ENCODE results near the gene IL1A. TPM values are rescaled to one million over a fixed set of nuclear protein-coding genes. Genes with fewer than 3 reads are reported as not detected.

IL1A gene
- total and polyA plus RNA-seq, 9 of the 15 experiments (the other 6 are each of a cell fraction or from before 2014, with no cell fraction given): 0.03 to 0.27 (median 0.14) TPM; not detected in 2

GRCh38 chr2:112794131-112794733, 9.9 kb upstream of the IL1A start (continued):
- TF ChIP-seq ZNF133 (CRISPR knock-in tag; IDR thresholded peaks at IDR 0.05) (no peak), ZNF174 (CRISPR knock-in tag; IDR thresholded peaks at IDR 0.05) (no peak), PYGO2 (tag; IDR thresholded peaks at IDR 0.05) (peak; percentile 62; the same call in 1 of the 2 replicates), KLF16 (IDR thresholded peaks at IDR 0.05) (no peak), NCOR1 (IDR thresholded peaks at IDR 0.05) (peak; percentile 51; the same call in 1 of the 2 replicates), NR4A1 (CRISPR knock-in tag; IDR thresholded peaks at IDR 0.05) (no peak), NR4A1 (tag; IDR thresholded peaks at IDR 0.05) (peak; percentile 60), ADNP (tag; IDR thresholded peaks at IDR 0.05) (no peak; the same call in 1 of the 2 replicates), POLR2A (conservative IDR thresholded peaks at IDR 0.05) (0 out of 2 replicates have a peak, but pooled peaks have one; percentile 30), CBFA2T3 (IDR thresholded peaks at IDR 0.05) (peak; percentile 43; the same call in 1 of the 2 replicates), ZMIZ1 (IDR thresholded peaks at IDR 0.05; ENCODE audit: low read depth in 2 of 2, low read length in 2 of 2) (no peak), DPF2 (IDR thresholded peaks at IDR 0.05) (peak; percentile 85), DACH1 (IDR thresholded peaks at IDR 0.05; ENCODE audit: partially characterized antibody) (no peak), SP2 (IDR thresholded peaks at IDR 0.05; ENCODE audit: extremely low read depth, low read depth, low read length, poor library complexity, severe bottlenecking) (no peak), NR3C1 (CRISPR knock-in tag; IDR thresholded peaks at IDR 0.05) (no peak), POLR2H (tag; IDR thresholded peaks at IDR 0.05; ENCODE audit: low read depth) (peak; percentile 83), ZNF780A (CRISPR knock-in tag; IDR thresholded peaks at IDR 0.05) (no peak), MLLT1 (IDR thresholded peaks at IDR 0.05) (0 out of 4 replicates have a peak, but pooled peaks of 1 of the 2 experiments have one; percentile 44), E2F3 (CRISPR knock-in tag; IDR thresholded peaks at IDR 0.05) (no peak)
- TF ChIP-seq, protein P1, sequence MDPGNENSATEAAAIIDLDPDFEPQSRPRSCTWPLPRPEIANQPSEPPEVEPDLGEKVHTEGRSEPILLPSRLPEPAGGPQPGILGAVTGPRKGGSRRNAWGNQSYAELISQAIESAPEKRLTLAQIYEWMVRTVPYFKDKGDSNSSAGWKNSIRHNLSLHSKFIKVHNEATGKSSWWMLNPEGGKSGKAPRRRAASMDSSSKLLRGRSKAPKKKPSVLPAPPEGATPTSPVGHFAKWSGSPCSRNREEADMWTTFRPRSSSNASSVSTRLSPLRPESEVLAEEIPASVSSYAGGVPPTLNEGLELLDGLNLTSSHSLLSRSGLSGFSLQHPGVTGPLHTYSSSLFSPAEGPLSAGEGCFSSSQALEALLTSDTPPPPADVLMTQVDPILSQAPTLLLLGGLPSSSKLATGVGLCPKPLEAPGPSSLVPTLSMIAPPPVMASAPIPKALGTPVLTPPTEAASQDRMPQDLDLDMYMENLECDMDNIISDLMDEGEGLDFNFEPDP (CRISPR knock-in tag; IDR thresholded peaks at IDR 0.05): no peak
- TF ChIP-seq, protein P2, sequence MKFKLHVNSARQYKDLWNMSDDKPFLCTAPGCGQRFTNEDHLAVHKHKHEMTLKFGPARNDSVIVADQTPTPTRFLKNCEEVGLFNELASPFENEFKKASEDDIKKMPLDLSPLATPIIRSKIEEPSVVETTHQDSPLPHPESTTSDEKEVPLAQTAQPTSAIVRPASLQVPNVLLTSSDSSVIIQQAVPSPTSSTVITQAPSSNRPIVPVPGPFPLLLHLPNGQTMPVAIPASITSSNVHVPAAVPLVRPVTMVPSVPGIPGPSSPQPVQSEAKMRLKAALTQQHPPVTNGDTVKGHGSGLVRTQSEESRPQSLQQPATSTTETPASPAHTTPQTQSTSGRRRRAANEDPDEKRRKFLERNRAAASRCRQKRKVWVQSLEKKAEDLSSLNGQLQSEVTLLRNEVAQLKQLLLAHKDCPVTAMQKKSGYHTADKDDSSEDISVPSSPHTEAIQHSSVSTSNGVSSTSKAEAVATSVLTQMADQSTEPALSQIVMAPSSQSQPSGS (CRISPR knock-in tag; IDR thresholded peaks at IDR 0.05): no peak
- TF ChIP-seq, protein P3, sequence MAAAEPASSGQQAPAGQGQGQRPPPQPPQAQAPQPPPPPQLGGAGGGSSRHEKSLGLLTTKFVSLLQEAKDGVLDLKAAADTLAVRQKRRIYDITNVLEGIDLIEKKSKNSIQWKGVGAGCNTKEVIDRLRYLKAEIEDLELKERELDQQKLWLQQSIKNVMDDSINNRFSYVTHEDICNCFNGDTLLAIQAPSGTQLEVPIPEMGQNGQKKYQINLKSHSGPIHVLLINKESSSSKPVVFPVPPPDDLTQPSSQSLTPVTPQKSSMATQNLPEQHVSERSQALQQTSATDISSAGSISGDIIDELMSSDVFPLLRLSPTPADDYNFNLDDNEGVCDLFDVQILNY (CRISPR knock-in tag; IDR thresholded peaks at IDR 0.05): no peak

Measured in K562 (cell line).